GM21528 (cell line): ENCODE measurements around the gene CCDC171.
A peak's percentile ranks its signal among the peaks of the same experiment; 100 is the strongest.
"Not testable (repeated sequence)": the region's sequence is repeated elsewhere in the genome, so short reads cannot be mapped to it uniquely, and the experiment has no call there.

Experiments used
- ATAC-seq: cut with Tn5 transposase; IDR thresholded peaks from one replicate; pipeline ENCODE4 v1.9.1; 2021; ENCODE audit warnings: mild to moderate bottlenecking, moderate library complexity; ENCODE audit not compliant: unreplicated experiment, low FRiP score

CCDC171 gene

GRCh38 chr9:15552636-15553527 is at the start of gene CCDC171:
TSS of gene CCDC171 (plus strand) at chr9:15553043. CDS start at chr9:15564089, 11,046 bp downstream.
- ATAC-seq = peak; percentile 85

GRCh38 chr9:15505921-15506320 is 46.9 kb upstream of the CCDC171 start:
- ATAC-seq = no peak

- peak; percentile 59 for ATAC-seq
Measured at GRCh38 chr9:15509931-15510788, 42.7 kb upstream of the CCDC171 start.

- peak; percentile 86 for ATAC-seq
Measured at GRCh38 chr9:15510789-15511575, 41.9 kb upstream of the CCDC171 start, which contains the start of gene PSIP1. TSS of gene PSIP1 (minus strand) at chr9:15510970. CDS start at chr9:15510188, 782 bp downstream.

- no peak for ATAC-seq
Measured at GRCh38 chr9:15512204-15512603, 40.6 kb upstream of the CCDC171 start.

GRCh38 chr9:15512889-15513288 is 40.0 kb upstream of the CCDC171 start:
- no peak for ATAC-seq

- ATAC-seq = no peak
Measured at GRCh38 chr9:15513335-15513734, 39.5 kb upstream of the CCDC171 start.

GRCh38 chr9:15519831-15520230 is 33.0 kb upstream of the CCDC171 start:
- no peak for ATAC-seq

- no peak for ATAC-seq
Measured at GRCh38 chr9:15521254-15521653, 31.6 kb upstream of the CCDC171 start.

GRCh38 chr9:15522130-15522755 is 30.6 kb upstream of the CCDC171 start:
- no peak for ATAC-seq

GRCh38 chr9:15524845-15525455 is 27.9 kb upstream of the CCDC171 start:
- no peak for ATAC-seq

- ATAC-seq = no peak
Measured at GRCh38 chr9:15525958-15526357, 26.9 kb upstream of the CCDC171 start.

GRCh38 chr9:15527035-15527434 is 25.8 kb upstream of the CCDC171 start:
- not testable (repeated sequence) for ATAC-seq

GRCh38 chr9:15529566-15530324 is 23.1 kb upstream of the CCDC171 start:
- ATAC-seq = peak; percentile 87

GRCh38 chr9:15531380-15531779 is 21.5 kb upstream of the CCDC171 start:
- no peak for ATAC-seq

- no peak for ATAC-seq
Measured at GRCh38 chr9:15541872-15542271, 11.0 kb upstream of the CCDC171 start.

- ATAC-seq = no peak
Measured at GRCh38 chr9:15542624-15543023, 10.2 kb upstream of the CCDC171 start.

GRCh38 chr9:15543047-15543813 is 9.6 kb upstream of the CCDC171 start:
- ATAC-seq = no peak
